PFSK-1 (cell line): Measurements from ENCODE around the gene USP22.

ENCODE experiments used
- POLR2AphosphoS5 ChIP-seq: IDR thresholded peaks from 2 replicates; pipeline ENCODE4 v1.6.1; 2012; ENCODE audit warnings: low read depth, mild to moderate bottlenecking, control low read depth, low read length, moderate library complexity
- TAF1 ChIP-seq: IDR thresholded peaks from 2 replicates; pipeline ENCODE4 v1.6.1; 2012; ENCODE audit warnings: low read length, control low read depth, borderline replicate concordance; ENCODE audit not compliant: insufficient read depth
- TF ChIP-seq, protein P1 (sequence below), 2 experiments: IDR thresholded peaks; 2 replicates each; pipeline versions ENCODE4 v1.6.1 to v1.8.0; 2011 to 2012; ENCODE audit warnings: low read depth in 2 of 2, low read length in 2 of 2, control low read depth in 1 of 2, inconsistent platforms in 1 of 2, mild to moderate bottlenecking in 1 of 2, moderate library complexity in 1 of 2; ENCODE audit not compliant: insufficient read depth in 1 of 2

DNA sequence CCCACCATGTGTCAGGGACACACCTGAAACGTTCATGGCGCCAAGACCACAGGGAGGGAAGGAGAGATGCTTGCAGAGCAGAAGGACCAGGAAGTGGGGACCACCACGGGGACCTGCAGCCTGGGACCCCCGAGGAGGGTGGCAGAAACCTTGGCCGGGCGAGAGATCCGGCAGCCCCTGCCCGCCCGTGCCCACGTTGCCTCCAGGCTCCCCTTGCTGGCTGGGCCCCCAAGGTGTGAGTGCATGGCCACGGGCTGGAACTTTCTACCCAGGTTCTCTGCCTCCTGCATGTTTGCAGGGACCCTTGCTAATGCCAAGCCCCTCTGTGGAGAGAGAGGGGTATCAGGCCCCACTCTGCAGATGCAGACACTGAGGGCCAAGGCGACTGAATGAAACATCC is 50.4 kb downstream of the USP22 start:
- TF ChIP-seq POLR2AphosphoS5 (no peak), TAF1 (no peak)
- TF ChIP-seq, protein P1, sequence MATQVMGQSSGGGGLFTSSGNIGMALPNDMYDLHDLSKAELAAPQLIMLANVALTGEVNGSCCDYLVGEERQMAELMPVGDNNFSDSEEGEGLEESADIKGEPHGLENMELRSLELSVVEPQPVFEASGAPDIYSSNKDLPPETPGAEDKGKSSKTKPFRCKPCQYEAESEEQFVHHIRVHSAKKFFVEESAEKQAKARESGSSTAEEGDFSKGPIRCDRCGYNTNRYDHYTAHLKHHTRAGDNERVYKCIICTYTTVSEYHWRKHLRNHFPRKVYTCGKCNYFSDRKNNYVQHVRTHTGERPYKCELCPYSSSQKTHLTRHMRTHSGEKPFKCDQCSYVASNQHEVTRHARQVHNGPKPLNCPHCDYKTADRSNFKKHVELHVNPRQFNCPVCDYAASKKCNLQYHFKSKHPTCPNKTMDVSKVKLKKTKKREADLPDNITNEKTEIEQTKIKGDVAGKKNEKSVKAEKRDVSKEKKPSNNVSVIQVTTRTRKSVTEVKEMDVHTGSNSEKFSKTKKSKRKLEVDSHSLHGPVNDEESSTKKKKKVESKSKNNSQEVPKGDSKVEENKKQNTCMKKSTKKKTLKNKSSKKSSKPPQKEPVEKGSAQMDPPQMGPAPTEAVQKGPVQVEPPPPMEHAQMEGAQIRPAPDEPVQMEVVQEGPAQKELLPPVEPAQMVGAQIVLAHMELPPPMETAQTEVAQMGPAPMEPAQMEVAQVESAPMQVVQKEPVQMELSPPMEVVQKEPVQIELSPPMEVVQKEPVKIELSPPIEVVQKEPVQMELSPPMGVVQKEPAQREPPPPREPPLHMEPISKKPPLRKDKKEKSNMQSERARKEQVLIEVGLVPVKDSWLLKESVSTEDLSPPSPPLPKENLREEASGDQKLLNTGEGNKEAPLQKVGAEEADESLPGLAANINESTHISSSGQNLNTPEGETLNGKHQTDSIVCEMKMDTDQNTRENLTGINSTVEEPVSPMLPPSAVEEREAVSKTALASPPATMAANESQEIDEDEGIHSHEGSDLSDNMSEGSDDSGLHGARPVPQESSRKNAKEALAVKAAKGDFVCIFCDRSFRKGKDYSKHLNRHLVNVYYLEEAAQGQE (IDR thresholded peaks at IDR 0.05; ENCODE audit: insufficient read depth in 1 of 2, low read depth in 2 of 2, low read length in 2 of 2) = no peak
